Measurements from ENCODE around the gene NEK10. TPM values are rescaled to one million over a fixed set of nuclear protein-coding genes. Genes with fewer than 3 reads are reported as not detected.

The NEK10 gene
- under 1 TPM; 0.53 to 0.75 TPM for total RNA-seq

DNA sequence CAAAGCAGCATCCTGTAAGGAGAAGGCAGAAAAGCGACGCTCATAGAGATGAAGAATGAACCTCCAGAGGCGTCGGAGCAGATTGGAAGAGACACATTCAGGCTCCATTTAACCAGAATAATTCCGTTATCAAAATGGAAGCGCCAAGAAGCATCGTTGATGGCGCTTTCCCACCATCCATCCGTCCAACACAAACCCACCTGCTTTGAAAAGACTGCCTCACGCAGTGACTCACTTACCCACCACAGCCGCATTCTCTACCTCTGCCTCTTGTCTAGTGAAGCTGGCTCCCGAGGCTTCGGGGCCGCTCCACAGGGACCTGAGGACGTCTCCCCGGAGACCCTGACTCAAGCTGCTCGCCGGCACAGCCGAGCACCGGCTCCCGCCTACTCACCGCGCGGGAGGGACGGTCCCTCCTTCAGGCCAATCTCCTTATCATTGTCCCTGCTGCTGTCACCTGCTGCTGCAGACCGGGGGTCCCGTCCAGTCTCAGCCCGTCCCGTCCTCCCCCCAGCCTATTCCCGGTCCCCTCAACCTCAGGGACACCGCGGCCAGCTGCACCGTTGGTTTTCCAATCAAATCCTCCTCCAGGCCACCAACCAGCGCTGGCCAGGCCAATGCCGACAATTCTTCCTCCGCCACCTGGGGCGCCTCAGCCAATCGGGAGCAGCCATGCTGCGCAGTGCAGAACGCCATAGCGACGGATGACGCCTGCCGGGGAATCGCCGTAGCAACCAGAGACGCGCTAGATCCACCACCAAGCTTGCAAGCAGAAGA, at the start of gene NEK10:
Gene NEK10, minus strand, starts transcription at position 553 of the 777 bp plus-strand sequence. CDS start 16,501 bp downstream, outside the sequence.

Other genes with a start within 250 kb of the NEK10 start
- gene SLC4A7, start 115.0 kb upstream of the NEK10 start, total RNA-seq: 10 to 100 TPM; 39.2 to 44.1 TPM